ENCODE measurements around the gene SOHLH2.

Gene SOHLH2

DNA sequence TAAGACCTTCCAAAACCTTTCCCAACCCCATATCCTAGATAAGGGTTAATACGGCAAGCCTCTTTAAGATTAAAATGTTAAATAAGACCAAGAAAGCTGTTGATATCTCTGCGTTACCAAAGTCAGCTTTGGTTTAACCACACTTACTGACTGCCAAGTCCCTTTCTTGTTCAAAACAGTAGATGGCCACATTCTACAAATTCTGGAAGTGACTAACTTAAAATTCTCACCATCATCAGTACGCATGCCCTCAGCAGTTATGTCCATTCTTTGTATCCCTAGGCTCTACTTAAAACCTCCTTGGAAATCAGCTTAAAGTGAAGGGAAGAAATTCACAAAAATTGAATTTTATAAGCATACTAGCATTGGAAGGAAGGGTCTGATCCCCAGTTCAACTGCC lies 23.6 kb downstream of the SOHLH2 start:
- TF ChIP-seq, protein P1, sequence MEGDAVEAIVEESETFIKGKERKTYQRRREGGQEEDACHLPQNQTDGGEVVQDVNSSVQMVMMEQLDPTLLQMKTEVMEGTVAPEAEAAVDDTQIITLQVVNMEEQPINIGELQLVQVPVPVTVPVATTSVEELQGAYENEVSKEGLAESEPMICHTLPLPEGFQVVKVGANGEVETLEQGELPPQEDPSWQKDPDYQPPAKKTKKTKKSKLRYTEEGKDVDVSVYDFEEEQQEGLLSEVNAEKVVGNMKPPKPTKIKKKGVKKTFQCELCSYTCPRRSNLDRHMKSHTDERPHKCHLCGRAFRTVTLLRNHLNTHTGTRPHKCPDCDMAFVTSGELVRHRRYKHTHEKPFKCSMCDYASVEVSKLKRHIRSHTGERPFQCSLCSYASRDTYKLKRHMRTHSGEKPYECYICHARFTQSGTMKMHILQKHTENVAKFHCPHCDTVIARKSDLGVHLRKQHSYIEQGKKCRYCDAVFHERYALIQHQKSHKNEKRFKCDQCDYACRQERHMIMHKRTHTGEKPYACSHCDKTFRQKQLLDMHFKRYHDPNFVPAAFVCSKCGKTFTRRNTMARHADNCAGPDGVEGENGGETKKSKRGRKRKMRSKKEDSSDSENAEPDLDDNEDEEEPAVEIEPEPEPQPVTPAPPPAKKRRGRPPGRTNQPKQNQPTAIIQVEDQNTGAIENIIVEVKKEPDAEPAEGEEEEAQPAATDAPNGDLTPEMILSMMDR (IDR thresholded peaks at IDR 0.05; ENCODE audit: insufficient read depth, missing control alignments) = no peak
- DNase-seq (ENCODE audit: insufficient read length, low spot score) = no peak
- no peak for FAIRE-seq

DNA sequence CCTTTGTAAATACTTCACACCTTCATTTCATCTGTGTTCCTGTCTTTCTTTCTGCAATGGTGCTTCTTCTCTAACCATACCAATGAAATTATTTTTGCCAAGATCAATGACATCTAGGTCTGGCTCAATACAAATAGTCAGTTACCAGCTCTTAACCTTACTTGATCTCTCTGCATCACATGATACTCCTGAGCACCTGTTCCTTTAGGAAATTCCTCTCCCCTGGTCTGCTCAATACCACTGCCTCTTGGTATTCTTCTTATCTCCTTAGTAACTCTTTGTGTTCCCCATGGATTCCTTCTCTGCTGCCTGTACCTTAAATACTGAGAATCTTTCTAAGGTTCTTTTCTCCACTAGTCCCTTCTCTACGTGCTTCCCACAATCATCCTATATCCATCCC lies 25.9 kb downstream of the SOHLH2 start:
- no peak for DNase-seq (ENCODE audit: insufficient read length, low spot score)
- no peak for FAIRE-seq
- TF ChIP-seq, protein P1 (IDR thresholded peaks at IDR 0.05; ENCODE audit: insufficient read depth, missing control alignments) = no peak

DNA sequence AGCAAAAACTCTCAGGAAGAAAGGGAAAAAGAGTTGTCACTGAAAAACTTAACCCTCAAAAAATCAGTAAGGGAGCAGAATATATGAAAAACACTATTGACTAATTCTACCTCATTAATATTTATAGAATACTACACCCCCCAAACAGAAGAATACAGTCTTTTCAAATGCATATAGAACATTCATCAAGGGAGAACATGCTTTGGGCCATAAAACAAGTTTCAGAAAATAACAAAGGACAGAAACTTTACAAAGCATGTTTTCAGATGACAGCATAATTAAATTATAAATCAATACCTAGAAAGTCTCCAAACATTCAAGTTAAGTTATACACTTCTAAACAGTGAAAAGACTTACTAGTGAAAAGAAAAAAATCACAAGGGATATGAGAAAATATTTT lies 30.5 kb downstream of the SOHLH2 start:
- TF ChIP-seq, protein P1 (IDR thresholded peaks at IDR 0.05; ENCODE audit: insufficient read depth, missing control alignments) = no peak
- DNase-seq (ENCODE audit: insufficient read length, low spot score) = no peak
- FAIRE-seq = no peak

DNA sequence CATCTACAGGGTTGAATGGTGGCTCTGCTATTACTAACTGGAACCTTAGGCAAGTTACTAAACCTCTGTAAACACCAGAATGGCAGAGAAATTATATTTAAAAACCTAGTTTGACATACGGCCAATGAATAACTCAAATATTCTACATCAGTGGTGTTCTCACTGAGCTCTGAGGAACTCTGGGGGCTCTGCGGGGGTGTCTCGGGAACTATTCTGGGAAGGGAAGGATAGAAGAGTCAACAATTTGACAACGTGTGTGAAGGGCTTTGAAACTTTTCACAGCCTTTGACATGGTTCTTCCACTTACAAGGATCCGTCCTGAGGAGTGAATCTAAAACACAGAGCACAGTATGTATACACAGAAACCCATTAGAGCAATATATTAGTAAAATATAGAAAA lies 38.7 kb downstream of the SOHLH2 start:
- no peak for FAIRE-seq
- TF ChIP-seq, protein P1 (IDR thresholded peaks at IDR 0.05; ENCODE audit: insufficient read depth, missing control alignments) = no peak
- DNase-seq (ENCODE audit: insufficient read length, low spot score) = no peak

DNA sequence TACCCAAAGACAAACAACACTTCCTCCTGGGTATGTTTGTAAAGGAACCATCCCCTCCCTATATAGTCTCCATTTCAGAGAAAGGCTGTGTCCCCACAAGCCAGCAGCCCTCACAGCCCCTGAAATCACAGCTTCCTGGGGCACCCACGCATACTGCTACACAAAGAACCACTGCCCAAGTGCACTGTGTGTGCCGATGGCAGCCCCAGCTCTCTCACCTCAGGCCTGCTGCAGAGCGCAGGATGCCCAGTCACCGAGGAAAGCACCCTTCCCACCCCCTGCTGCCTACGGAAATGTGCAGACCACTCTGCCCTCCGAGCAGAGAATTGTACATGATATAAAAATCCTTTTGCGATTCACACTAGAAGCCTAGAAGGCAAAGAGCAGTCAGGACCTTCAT lies 39.4 kb downstream of the SOHLH2 start:
- no peak for DNase-seq (ENCODE audit: insufficient read length, low spot score)
- TF ChIP-seq, protein P1 (IDR thresholded peaks at IDR 0.05; ENCODE audit: insufficient read depth, missing control alignments) = no peak
- FAIRE-seq = no peak

DNA sequence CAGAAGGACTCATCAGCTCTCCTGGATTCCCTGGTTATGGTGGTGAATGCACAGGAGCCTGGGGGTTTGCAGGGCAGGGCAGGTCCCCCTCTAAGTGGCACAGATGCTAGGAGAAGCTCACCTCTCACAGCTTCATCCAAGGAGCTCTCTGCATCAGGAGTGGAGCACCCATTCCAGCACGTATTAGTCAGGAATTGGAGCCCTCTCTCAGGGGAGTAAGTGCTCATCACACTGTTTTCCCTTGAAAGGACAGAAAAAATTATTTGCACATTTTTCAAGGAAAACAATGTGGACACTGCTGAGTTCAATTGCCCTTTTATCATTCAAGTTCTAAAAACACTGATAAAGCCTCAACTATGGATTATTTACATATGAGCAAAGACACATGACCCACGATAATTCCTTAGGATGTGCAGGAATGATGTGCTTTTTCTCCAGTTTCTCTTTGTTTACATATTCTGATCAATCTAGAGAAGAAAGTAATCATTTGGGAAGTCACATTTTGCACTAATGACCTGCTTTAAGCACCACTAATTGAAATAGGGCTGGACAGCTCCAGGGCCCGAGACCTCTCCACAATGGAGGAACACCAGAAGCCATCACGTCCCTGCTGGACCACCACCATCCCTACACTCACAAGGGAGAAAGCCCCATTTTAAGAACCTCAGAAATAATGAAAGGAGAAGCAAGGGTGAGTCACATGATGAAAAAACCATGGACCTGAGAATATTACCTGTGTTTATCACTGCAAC lies 40.6 kb downstream of the SOHLH2 start:
- DNase-seq (ENCODE audit: insufficient read length, low spot score) (no peak), FAIRE-seq (no peak)
- TF ChIP-seq, protein P1 (IDR thresholded peaks at IDR 0.05; ENCODE audit: insufficient read depth, missing control alignments) = no peak

DNA sequence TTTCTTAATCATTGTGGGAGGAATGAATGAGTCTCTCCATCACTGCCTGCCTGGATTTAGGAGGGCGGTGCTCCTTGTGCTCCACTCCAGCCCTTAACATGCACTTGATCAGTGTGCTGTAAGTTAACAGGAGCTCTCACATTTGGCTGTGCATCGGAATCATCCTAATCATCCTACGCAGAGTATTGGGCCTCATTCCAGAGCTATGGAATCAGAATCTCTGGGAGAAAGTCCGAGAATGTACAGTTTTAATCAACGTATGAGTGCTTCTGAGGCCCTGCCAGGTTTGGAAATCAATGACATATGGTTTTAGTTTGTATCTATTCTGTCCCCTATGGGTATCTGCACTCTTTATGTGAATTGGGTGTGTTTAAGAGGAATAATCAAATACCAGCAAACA lies 48.3 kb downstream of the SOHLH2 start:
- TF ChIP-seq, protein P1 (IDR thresholded peaks at IDR 0.05; ENCODE audit: insufficient read depth, missing control alignments) = no peak
- FAIRE-seq (no peak), DNase-seq (ENCODE audit: insufficient read length, low spot score) (no peak)

All from D721Med (cell line).